ENCODE data around the gene LRRC3. TPM values are rescaled to one million over a fixed set of nuclear protein-coding genes. Genes with fewer than 3 reads are reported as not detected.

The LRRC3 gene
- polyA plus RNA-seq, 1 of the 3 experiments (the other 2 are of a cell fraction): 2.3 TPM

- CTCF ChIA-PET: no interaction called here
- WGBS (ENCODE audit: low lambda C conversion rate): 36% methylated on average over 8 of the region's 16 CpGs
- H3K9ac ChIP-seq: no peak overlapping the region
Measured at GRCh38 chr21:44466351-44466954, 11.1 kb downstream of the LRRC3 start.

GRCh38 chr21:44466996-44467858 is 11.9 kb downstream of the LRRC3 start:
- no peak overlapping the region for H2AFZ ChIP-seq (ENCODE audit: low read depth)
- H3K27ac ChIP-seq (ENCODE audit: low read depth in 2 of 2, low read length in 1 of 2): no peak overlapping the region
- H3K4me1 ChIP-seq (ENCODE audit: control insufficient read depth in 1 of 2, insufficient read depth in 2 of 2, low read depth in 1 of 2, low read length in 1 of 2): no peaks in the 10 kb centered on the region
- H3K36me3 ChIP-seq (replicated peaks in 1 of 2; ENCODE audit: control insufficient read depth in 1 of 2, insufficient read depth in 2 of 2, low read length in 1 of 2): no peaks in the 10 kb centered on the region
- no peaks in the 10 kb centered on the region for H3K9me3 ChIP-seq
- no peak overlapping the region for H3K4me2 ChIP-seq
- no peaks in the 10 kb centered on the region for H3K27me3 ChIP-seq (ENCODE audit: insufficient read depth)
- no peaks in the 10 kb centered on the region for H3K9me2 ChIP-seq
- no peaks in the 10 kb centered on the region for H4K20me1 ChIP-seq (ENCODE audit: insufficient read depth)
- POLR2A ChIA-PET: no interaction called here
- TF ChIP-seq, protein P1, sequence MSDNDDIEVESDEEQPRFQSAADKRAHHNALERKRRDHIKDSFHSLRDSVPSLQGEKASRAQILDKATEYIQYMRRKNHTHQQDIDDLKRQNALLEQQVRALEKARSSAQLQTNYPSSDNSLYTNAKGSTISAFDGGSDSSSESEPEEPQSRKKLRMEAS (IDR thresholded peaks at IDR 0.05; ENCODE audit: low read depth): no peak
- H3K4me3 ChIP-seq (ENCODE audit: low read depth in 2 of 2, low read length in 1 of 2): no peak overlapping the region
- H3F3A ChIP-seq (replicated peaks; ENCODE audit: insufficient read depth): no peaks in the 10 kb centered on the region
- CTCF ChIA-PET: no interaction called here
- 68% methylated on average over 16 of the region's 36 CpGs for WGBS (ENCODE audit: low lambda C conversion rate)
- no peak for DNase-seq
- no peaks in the 10 kb centered on the region for H3K79me2 ChIP-seq (ENCODE audit: insufficient read depth)
- no peak overlapping the region for H3K9ac ChIP-seq

More at GRCh38 chr21:44466351-44466954, 11.1 kb downstream of the LRRC3 start:
- no peaks in the 10 kb centered on the region for H3K27me3 ChIP-seq (ENCODE audit: insufficient read depth)
- H3F3A ChIP-seq (replicated peaks; ENCODE audit: insufficient read depth): no peaks in the 10 kb centered on the region
- no peaks in the 10 kb centered on the region for H3K9me3 ChIP-seq
- no peaks in the 10 kb centered on the region for H3K36me3 ChIP-seq (replicated peaks in 1 of 2; ENCODE audit: control insufficient read depth in 1 of 2, insufficient read depth in 2 of 2, low read length in 1 of 2)
- POLR2A ChIA-PET: no interaction called here
- no peaks in the 10 kb centered on the region for H4K20me1 ChIP-seq (ENCODE audit: insufficient read depth)
- H3K4me3 ChIP-seq (ENCODE audit: low read depth in 2 of 2, low read length in 1 of 2): no peak overlapping the region
- H3K9me2 ChIP-seq: no peaks in the 10 kb centered on the region
- no peaks in the 10 kb centered on the region for H3K4me1 ChIP-seq (ENCODE audit: control insufficient read depth in 1 of 2, insufficient read depth in 2 of 2, low read depth in 1 of 2, low read length in 1 of 2)
- TF ChIP-seq TAF1 (IDR thresholded peaks at IDR 0.05; ENCODE audit: borderline replicate concordance, low read depth, low read length) (no peak), GABPA (IDR thresholded peaks at IDR 0.05; ENCODE audit: low read depth) (no peak), NFIC (IDR thresholded peaks at IDR 0.05; ENCODE audit: borderline replicate concordance) (no peak), TEAD4 (IDR thresholded peaks at IDR 0.05; ENCODE audit: borderline replicate concordance, insufficient read depth) (no peak), RAD21 (IDR thresholded peaks at IDR 0.05; ENCODE audit: low read length) (no peak), SMC3 (IDR thresholded peaks at IDR 0.05; ENCODE audit: low read depth, low read length) (no peak), EZH2phosphoT487 (IDR thresholded peaks at IDR 0.05; ENCODE audit: borderline replicate concordance, low read depth) (no peak), RXRA (IDR thresholded peaks at IDR 0.05; ENCODE audit: borderline replicate concordance, low read depth) (no peak), MXI1 (IDR thresholded peaks at IDR 0.05; ENCODE audit: low read depth, low read length) (no peak), YY1 (IDR thresholded peaks at IDR 0.05; ENCODE audit: low read depth) (no peak), JUND (IDR thresholded peaks at IDR 0.05) (no peak), USF2 (IDR thresholded peaks at IDR 0.05; ENCODE audit: borderline replicate concordance, low read depth, low read length) (no peak)
- DNase-seq: peak; percentile 16
- H3K4me2 ChIP-seq: no peak overlapping the region
- H3K79me2 ChIP-seq (ENCODE audit: insufficient read depth): no peaks in the 10 kb centered on the region
- H3K27ac ChIP-seq (ENCODE audit: low read depth in 2 of 2, low read length in 1 of 2): no peak overlapping the region
- no peak overlapping the region for H2AFZ ChIP-seq (ENCODE audit: low read depth)

All from SK-N-SH (cell line).